Activated CD4-positive, alpha-beta T cell treated with anti-CD3 and anti-CD28 coated beads for 36 hours (primary cell): Measurements from ENCODE around the gene C5. TPM values are rescaled to one million over a fixed set of nuclear protein-coding genes. Genes with fewer than 3 reads are reported as not detected.

ENCODE experiments used
- ATAC-seq: fragments of 200-7000 bp; cut with Tn5 transposase; one replicate; pipeline ENCODE4 v1.10.0; 2021; ENCODE audit warnings: mild to moderate bottlenecking, moderate library complexity
- CTCF ChIA-PET: fragments of 350-600 bp; sonication (Branson Sonifier 250); formaldehyde crosslinking; loops from one replicate; lab custom pipeline; 2021; ENCODE audit warnings: antibody characterized with exemption; lab: Charles Lee
- POLR2A ChIA-PET: fragments of 350-600 bp; sonication (Branson Sonifier 250); formaldehyde crosslinking; loops from one replicate; lab custom pipeline; 2021; ENCODE audit warnings: antibody characterized with exemption, inconsistent platforms; lab: Charles Lee
- DNase-seq: peaks from one replicate; pipeline ENCODE4 v3.0.0-alpha.2; 2020
- H3K27ac Mint-ChIP-seq: one replicate; pipeline ENCODE4 v1.8.0; 2021; ENCODE audit warnings: mixed read lengths
- H3K27me3 Mint-ChIP-seq: one replicate; pipeline ENCODE4 v1.8.0; 2021; ENCODE audit warnings: mixed read lengths
- H3K36me3 Mint-ChIP-seq: one replicate; pipeline ENCODE4 v1.8.0; 2021; ENCODE audit warnings: low read depth, mixed read lengths
- H3K4me1 Mint-ChIP-seq: one replicate; pipeline ENCODE4 v1.8.0; 2021; ENCODE audit warnings: mixed read lengths
- H3K4me3 Mint-ChIP-seq: one replicate; pipeline ENCODE4 v1.8.0; 2021; ENCODE audit warnings: mild to moderate bottlenecking, moderate library complexity, mixed read lengths
- H3K9me3 Mint-ChIP-seq: one replicate; pipeline ENCODE4 v1.8.0; 2021; ENCODE audit warnings: low read depth, mixed read lengths
- intact Hi-C, 2 experiments: fragments of 100-400 bp; cut with DNase I in 1 of 2; cut with micrococcal nuclease in 1 of 2; formaldehyde crosslinking; loops; one replicate each; pipeline versions ENCODE4 v1.14.2 to v1.15.1; 2022 to 2024; cut with DNase I, micrococcal nuclease
- total RNA-seq, 2 experiments: library from RNA; stranded (reverse); gene quantifications; one replicate each; pipeline ENCODE4 v1.2.3, GENCODE V29; 2021

The C5 gene
- total RNA-seq, 2 experiments from 2014 or later = 2.3 to 2.4 TPM

GRCh38 chr9:120966013-120966369, 84.1 kb downstream of the C5 start:
- DNase-seq (no peak), ATAC-seq (no peak)
- Mint-ChIP-seq H3K36me3 (no peaks in the 10 kb centered on the region), H3K27ac (no peak overlapping the region), H3K4me3 (no peak overlapping the region), H3K27me3 (no peaks in the 10 kb centered on the region), H3K4me1 (no peaks in the 10 kb centered on the region), H3K9me3 (no peaks in the 10 kb centered on the region)
- intact Hi-C loops = no loop called here
- POLR2A ChIA-PET = no interaction called here
- CTCF ChIA-PET = interaction anchor here (0.9 to 1.2 kb wide), 2 partner anchors 8 to 214 kb away, joined by 3 read pairs; no protein-coding TSS in a partner anchor

GRCh38 chr9:120965344-120966012, 84.6 kb downstream of the C5 start:
- Mint-ChIP-seq H3K9me3 (no peaks in the 10 kb centered on the region), H3K4me1 (no peaks in the 10 kb centered on the region), H3K27me3 (no peaks in the 10 kb centered on the region), H3K4me3 (no peak overlapping the region), H3K27ac (no peak overlapping the region), H3K36me3 (no peaks in the 10 kb centered on the region)
- CTCF ChIA-PET = interaction anchor here (0.7 to 3.0 kb wide), 6 partner anchors 7 to 97 kb away, joined by 3 to 8 read pairs (median 3); no protein-coding TSS in a partner anchor
- no peak for DNase-seq
- no peak for ATAC-seq
- POLR2A ChIA-PET = no interaction called here
- intact Hi-C loops = no loop called here

GRCh38 chr9:120961936-120962335, 88.1 kb downstream of the C5 start:
- Mint-ChIP-seq H3K27ac (no peak overlapping the region), H3K9me3 (no peaks in the 10 kb centered on the region), H3K36me3 (no peaks in the 10 kb centered on the region), H3K27me3 (no peaks in the 10 kb centered on the region), H3K4me1 (no peaks in the 10 kb centered on the region), H3K4me3 (no peak overlapping the region)
- intact Hi-C loops = no loop called here
- no peak for ATAC-seq
- DNase-seq = no peak
- POLR2A ChIA-PET = no interaction called here
- CTCF ChIA-PET = interaction anchor here (0.8 to 1.5 kb wide), 3 partner anchors 19 to 152 kb away, joined by 3 to 4 read pairs (median 3); no protein-coding TSS in a partner anchor

- no peak for ATAC-seq
- intact Hi-C loops = no loop called here
- Mint-ChIP-seq H3K9me3 (no peaks in the 10 kb centered on the region), H3K4me3 (no peak overlapping the region), H3K36me3 (no peaks in the 10 kb centered on the region), H3K27me3 (no peaks in the 10 kb centered on the region), H3K4me1 (no peaks in the 10 kb centered on the region), H3K27ac (no peak overlapping the region)
- ChIA-PET POLR2A (no interaction called here), CTCF (interaction anchor here (0.7 to 2.4 kb wide), 5 partner anchors 17 to 204 kb away, joined by 3 to 11 read pairs (median 4); no protein-coding TSS in a partner anchor)
- DNase-seq = no peak
Observed at GRCh38 chr9:120960001-120960400, 90.1 kb downstream of the C5 start.

GRCh38 chr9:120956862-120957261, 93.2 kb downstream of the C5 start:
- intact Hi-C loops = no loop called here
- DNase-seq = no peak
- Mint-ChIP-seq H3K27me3 (no peaks in the 10 kb centered on the region), H3K4me1 (no peaks in the 10 kb centered on the region), H3K36me3 (no peaks in the 10 kb centered on the region), H3K4me3 (no peak overlapping the region), H3K9me3 (no peaks in the 10 kb centered on the region), H3K27ac (no peak overlapping the region)
- CTCF ChIA-PET = interaction anchor here (0.7 to 2.0 kb wide), 2 partner anchors 24 to 191 kb away, joined by 3 to 7 read pairs; no protein-coding TSS in a partner anchor
- POLR2A ChIA-PET = no interaction called here
- no peak for ATAC-seq

GRCh38 chr9:120951960-120952618, 98.0 kb downstream of the C5 start:
- no peaks in the 10 kb centered on the region for H3K4me1 Mint-ChIP-seq
- H3K9me3 Mint-ChIP-seq = no peaks in the 10 kb centered on the region
- H3K27ac Mint-ChIP-seq = no peak overlapping the region
- ATAC-seq (no peak), DNase-seq (no peak)
- no peak overlapping the region for H3K4me3 Mint-ChIP-seq
- intact Hi-C loops = no loop called here
- ChIA-PET POLR2A (no interaction called here), CTCF (interaction anchor here (0.7 to 1.5 kb wide), 3 partner anchors 12 to 196 kb away, joined by 3 read pairs; no protein-coding TSS in a partner anchor)
- H3K36me3 Mint-ChIP-seq = no peaks in the 10 kb centered on the region
- no peaks in the 10 kb centered on the region for H3K27me3 Mint-ChIP-seq

- ChIA-PET POLR2A (interaction anchor here (0.7 kb wide), 1 partner anchor 283 kb away, joined by 4 read pairs; no protein-coding TSS in a partner anchor), CTCF (interaction anchor here (0.7 to 0.9 kb wide), 2 partner anchors 60 to 174 kb away, joined by 3 read pairs; no protein-coding TSS in a partner anchor)
- ATAC-seq = no peak
- Mint-ChIP-seq H3K9me3 (no peaks in the 10 kb centered on the region), H3K27ac (no peak overlapping the region), H3K27me3 (no peaks in the 10 kb centered on the region), H3K4me1 (no peaks in the 10 kb centered on the region), H3K36me3 (no peaks in the 10 kb centered on the region), H3K4me3 (no peak overlapping the region)
- no peak for DNase-seq
- intact Hi-C loops = no loop called here
Observed at GRCh38 chr9:120950421-120951388, 99.4 kb downstream of the C5 start.

GRCh38 chr9:120949290-120949689, 100.8 kb downstream of the C5 start:
- Mint-ChIP-seq H3K9me3 (no peaks in the 10 kb centered on the region), H3K4me1 (no peaks in the 10 kb centered on the region), H3K27me3 (no peaks in the 10 kb centered on the region), H3K36me3 (no peaks in the 10 kb centered on the region), H3K4me3 (no peak overlapping the region), H3K27ac (no peak overlapping the region)
- ATAC-seq (no peak), DNase-seq (no peak)
- ChIA-PET POLR2A (no interaction called here), CTCF (no interaction called here)
- intact Hi-C loops = no loop called here

- Mint-ChIP-seq H3K27ac (no peak overlapping the region), H3K4me3 (no peak overlapping the region), H3K27me3 (no peaks in the 10 kb centered on the region), H3K4me1 (no peaks in the 10 kb centered on the region), H3K9me3 (no peaks in the 10 kb centered on the region), H3K36me3 (no peaks in the 10 kb centered on the region)
- intact Hi-C loops = no loop called here
- ATAC-seq (no peak), DNase-seq (no peak)
- CTCF ChIA-PET = no interaction called here
- POLR2A ChIA-PET = no interaction called here
Observed at GRCh38 chr9:120948824-120949223, 101.3 kb downstream of the C5 start.

GRCh38 chr9:120947222-120947621, 102.9 kb downstream of the C5 start:
- H3K27me3 Mint-ChIP-seq = no peaks in the 10 kb centered on the region
- DNase-seq (no peak), ATAC-seq (no peak)
- H3K4me1 Mint-ChIP-seq = no peaks in the 10 kb centered on the region
- no peak overlapping the region for H3K4me3 Mint-ChIP-seq
- ChIA-PET CTCF (interaction anchor here (0.7 kb wide), 1 partner anchor 40 kb away, joined by 3 read pairs; no protein-coding TSS in a partner anchor), POLR2A (no interaction called here)
- no peak overlapping the region for H3K27ac Mint-ChIP-seq
- no peaks in the 10 kb centered on the region for H3K36me3 Mint-ChIP-seq
- H3K9me3 Mint-ChIP-seq = no peaks in the 10 kb centered on the region
- intact Hi-C loops = no loop called here

GRCh38 chr9:120946259-120946658, 103.8 kb downstream of the C5 start:
- Mint-ChIP-seq H3K9me3 (no peaks in the 10 kb centered on the region), H3K36me3 (no peaks in the 10 kb centered on the region), H3K4me3 (no peak overlapping the region), H3K27ac (no peak overlapping the region), H3K4me1 (no peaks in the 10 kb centered on the region), H3K27me3 (no peaks in the 10 kb centered on the region)
- intact Hi-C loops = no loop called here
- no peak for DNase-seq
- ChIA-PET CTCF (interaction anchor here (0.8 kb wide), 1 partner anchor 373 kb away, joined by 3 read pairs; no protein-coding TSS in a partner anchor), POLR2A (no interaction called here)
- no peak for ATAC-seq
